H9 (cell line): ENCODE results near the gene ZNF280C. TPM values are rescaled to one million over a fixed set of nuclear protein-coding genes. Genes with fewer than 3 reads are reported as not detected.

ENCODE experiments used
- DNase-seq: peaks from one replicate; pipeline ENCODE4 v3.0.0-alpha.2; 2017
- H2AFZ ChIP-seq: one replicate; pipeline ENCODE4 v1.6.1; 2013; ENCODE audit warnings: mild to moderate bottlenecking, low read length, control low read depth, moderate library complexity
- H2AK5ac ChIP-seq: 2 replicates; pipeline ENCODE4 v1.6.1; 2013; ENCODE audit warnings: low read length, control low read depth, mixed read lengths; ENCODE audit not compliant: insufficient read length
- H2BK120ac ChIP-seq: one replicate; pipeline ENCODE4 v1.6.1; 2013; ENCODE audit warnings: low read depth, mild to moderate bottlenecking, low read length, control low read depth, inconsistent platforms; ENCODE audit not compliant: poor library complexity, severe bottlenecking
- H2BK12ac ChIP-seq: 2 replicates; pipeline ENCODE4 v1.6.1; 2013; ENCODE audit warnings: low read length, control low read depth, mixed read lengths, low read depth; ENCODE audit not compliant: insufficient read length
- H2BK15ac ChIP-seq: 2 replicates; pipeline ENCODE4 v1.6.1; 2013; ENCODE audit warnings: low read depth, low read length, control low read depth
- H2BK20ac ChIP-seq: one replicate; pipeline ENCODE4 v1.6.1; 2013; ENCODE audit warnings: low read depth, mild to moderate bottlenecking, low read length, control low read depth, inconsistent platforms; ENCODE audit not compliant: poor library complexity, severe bottlenecking
- H2BK5ac ChIP-seq: 2 replicates; pipeline ENCODE4 v1.6.1; 2013; ENCODE audit warnings: low read length, control low read depth, mixed read lengths; ENCODE audit not compliant: insufficient read length
- H3K14ac ChIP-seq: 2 replicates; pipeline ENCODE4 v1.6.1; 2013; ENCODE audit warnings: low read length, control low read depth; ENCODE audit not compliant: insufficient read depth
- H3K18ac ChIP-seq: 2 replicates; pipeline ENCODE4 v1.6.1; 2013; ENCODE audit warnings: low read depth, mild to moderate bottlenecking, mixed read lengths, low read length, control low read depth; ENCODE audit not compliant: insufficient read length
- H3K23ac ChIP-seq: 2 replicates; pipeline ENCODE4 v1.6.1; 2013; ENCODE audit warnings: low read length, control low read depth, mixed read lengths, low read depth; ENCODE audit not compliant: insufficient read length
- H3K23me2 ChIP-seq: 2 replicates; pipeline ENCODE4 v1.6.1; 2013; ENCODE audit warnings: low read depth, mild to moderate bottlenecking, mixed read lengths, low read length, control low read depth; ENCODE audit not compliant: insufficient read length, poor library complexity, severe bottlenecking
- H3K27ac ChIP-seq: 2 replicates; pipeline ENCODE4 v1.5.1; 2013; ENCODE audit warnings: low read length, control low read depth, mixed read lengths, low read depth; ENCODE audit not compliant: insufficient read length
- H3K27me3 ChIP-seq: 2 replicates; pipeline ENCODE4 v1.6.1; 2013; ENCODE audit warnings: low read length, control low read depth, inconsistent platforms; ENCODE audit not compliant: insufficient read depth
- H3K4ac ChIP-seq: 2 replicates; pipeline ENCODE4 v1.6.1; 2013; ENCODE audit warnings: low read depth, mild to moderate bottlenecking, control low read depth, inconsistent platforms, low read length, moderate library complexity
- H3K4me1 ChIP-seq: 2 replicates; pipeline ENCODE4 v1.6.1; 2013; ENCODE audit warnings: low read length, control low read depth, inconsistent platforms; ENCODE audit not compliant: insufficient read depth
- H3K4me2 ChIP-seq: 2 replicates; pipeline ENCODE4 v1.6.1; 2013; ENCODE audit warnings: low read length, control low read depth, mixed read lengths; ENCODE audit not compliant: insufficient read length, insufficient read depth
- H3K56ac ChIP-seq: 2 replicates; pipeline ENCODE4 v1.6.1; 2013; ENCODE audit warnings: low read depth, mild to moderate bottlenecking, mixed read lengths, low read length, control low read depth; ENCODE audit not compliant: insufficient read length
- H3K79me1 ChIP-seq: 2 replicates; pipeline ENCODE4 v1.6.1; 2013; ENCODE audit warnings: low read depth, mild to moderate bottlenecking, moderate library complexity, low read length, control low read depth, inconsistent platforms; ENCODE audit not compliant: insufficient read depth, poor library complexity, severe bottlenecking
- H3K79me2 ChIP-seq: 2 replicates; pipeline ENCODE4 v1.6.1; 2013; ENCODE audit warnings: low read length, control low read depth, inconsistent platforms; ENCODE audit not compliant: insufficient read depth
- H3K9ac ChIP-seq: 2 replicates; pipeline ENCODE4 v1.6.1; 2013; ENCODE audit warnings: low read length, control low read depth, mixed read lengths; ENCODE audit not compliant: insufficient read length; ENCODE audit errors: extremely low read depth
- H3K9me3 ChIP-seq: one replicate; pipeline ENCODE4 v1.6.1; 2013; ENCODE audit warnings: low read depth, low read length, inconsistent platforms; ENCODE audit not compliant: control insufficient read depth
- H3T11ph ChIP-seq: one replicate; pipeline ENCODE4 v1.6.1; 2013; ENCODE audit warnings: mild to moderate bottlenecking, low read length, control low read depth, inconsistent platforms
- H4K20me1 ChIP-seq: one replicate; pipeline ENCODE4 v1.6.1; 2013; ENCODE audit not compliant: control insufficient read depth, insufficient read length, insufficient read depth
- H4K5ac ChIP-seq: 2 replicates; pipeline ENCODE4 v1.6.1; 2013; ENCODE audit warnings: low read depth, mild to moderate bottlenecking, mixed read lengths, low read length, control low read depth; ENCODE audit not compliant: insufficient read length
- H4K8ac ChIP-seq: replicated peaks from 2 replicates; pipeline ENCODE4 v1.6.1; 2013; ENCODE audit warnings: low read length, control low read depth, mixed read lengths, low read depth; ENCODE audit not compliant: insufficient read length
- H4K91ac ChIP-seq: 2 replicates; pipeline ENCODE4 v1.6.1; 2013; ENCODE audit warnings: low read depth, mild to moderate bottlenecking, moderate library complexity, mixed read lengths, low read length, control low read depth; ENCODE audit not compliant: insufficient read length
- H3K27ac Mint-ChIP-seq, 3 experiments: 2 replicates in 2 of 3; 3 replicates in 1 of 3; pipeline ENCODE4 v1.8.0; 2020 to 2021; ENCODE audit warnings: mixed read lengths in 3 of 3, mild to moderate bottlenecking in 1 of 3, moderate library complexity in 1 of 3
- H3K27me3 Mint-ChIP-seq: 2 replicates; pipeline ENCODE4 v1.8.0; 2021; ENCODE audit warnings: low read depth, mild to moderate bottlenecking, moderate library complexity, mixed read lengths
- H3K36me3 Mint-ChIP-seq, 3 experiments: 2 replicates in 2 of 3; 3 replicates in 1 of 3; pipeline ENCODE4 v1.8.0; 2020 to 2021; ENCODE audit warnings: low read depth in 3 of 3, mixed read lengths in 3 of 3; ENCODE audit not compliant: insufficient read depth in 1 of 3
- H3K4me1 Mint-ChIP-seq, 2 experiments: 2 replicates each; pipeline ENCODE4 v1.8.0; 2020; ENCODE audit warnings: mixed read lengths in 2 of 2
- H3K4me3 Mint-ChIP-seq, 2 experiments: 2 replicates in 1 of 2; 3 replicates in 1 of 2; pipeline ENCODE4 v1.8.0; 2020 to 2021; ENCODE audit warnings: mild to moderate bottlenecking in 2 of 2, mixed read lengths in 2 of 2, moderate library complexity in 1 of 2
- H3K9me3 Mint-ChIP-seq, 2 experiments: 2 replicates in 1 of 2; 3 replicates in 1 of 2; pipeline ENCODE4 v1.8.0; 2020; ENCODE audit warnings: mild to moderate bottlenecking in 2 of 2, mixed read lengths in 2 of 2, moderate library complexity in 1 of 2
- CTCF ChIP-seq: fragments of 200-600 bp; sonication (generic); conservative IDR thresholded peaks from 3 replicates; pipeline ENCODE4 v1.8.0; 2021; ENCODE audit warnings: antibody characterized with exemption, mild to moderate bottlenecking
- WGBS: extraction: QIAGEN DNeasy Blood & Tissue Kit; methylation state at CpG from one replicate; pipeline ENCODE4 v1.1.7; 2013; ENCODE audit warnings: missing lambda C conversion rate, low lambda C conversion rate, mixed read lengths; ENCODE audit not compliant: insufficient read length; ENCODE audit errors: extremely low coverage; 5-methylcytosine and 5-hydroxymethylcytosine counted together
- total RNA-seq: library from RNA; stranded (reverse); gene quantifications from 2 replicates; pipeline ENCODE4 v1.2.1, GENCODE V29; 2021

The ZNF280C gene
- total RNA-seq, 1 experiment from 2014 or later, result 6.6 TPM

GRCh38 chrX:130285069-130285620, 16.4 kb upstream of the ZNF280C start:
- H3K27me3 Mint-ChIP-seq, result no peaks in the 10 kb centered on the region; the same call in 1 of the 2 replicates
- Histone ChIP-seq H2AFZ (no peak overlapping the region), H3K9ac (no peak overlapping the region), H3K56ac (no peak overlapping the region), H4K20me1 (no peaks in the 10 kb centered on the region), H2BK15ac (no peak overlapping the region), H3K4me2 (no peak overlapping the region), H3K9me3 (peaks cover 6% of the 10 kb centered on the region), H4K91ac (no peak overlapping the region), H3T11ph (no peak overlapping the region), H4K8ac (no peak overlapping the region), H2BK12ac (no peak overlapping the region), H3K79me2 (no peaks in the 10 kb centered on the region), H2BK120ac (no peak overlapping the region), H3K27me3 (no peaks in the 10 kb centered on the region), H3K23me2 (no peaks in the 10 kb centered on the region), H3K18ac (no peak overlapping the region), H3K27ac (no peak overlapping the region), H3K23ac (no peak overlapping the region), H3K4ac (no peak overlapping the region), H3K14ac (no peak overlapping the region), H3K79me1 (no peaks in the 10 kb centered on the region), H4K5ac (no peak overlapping the region), H3K4me1 (peaks cover 5% of the 10 kb centered on the region; the same call in 1 of the 2 replicates), H2AK5ac (no peak overlapping the region), H2BK20ac (no peak overlapping the region), H2BK5ac (no peak overlapping the region)
- H3K9me3 Mint-ChIP-seq, result peaks cover 19 to 37% of the 10 kb centered on the region in 2 experiments
- peaks cover 11 to 14% of the 10 kb centered on the region in 2 experiments for H3K4me1 Mint-ChIP-seq
- no CpG with 5 or more reads among the region's 3 CpGs for WGBS
- TF ChIP-seq CTCF, result no peak
- peaks cover 0 to 5% (median 3%) of the 10 kb centered on the region in 3 experiments; a peak in 5 of 7 replicates for H3K36me3 Mint-ChIP-seq
- no peak overlapping the region for H3K27ac Mint-ChIP-seq
- DNase-seq, result no peak
- no peak overlapping the region for H3K4me3 Mint-ChIP-seq
